Hepatocyte (in vitro differentiated cells): ENCODE data around the gene FARP1. TPM values are rescaled to one million over a fixed set of nuclear protein-coding genes. Genes with fewer than 3 reads are reported as not detected.

ENCODE experiments used
- DNase-seq: peaks from one replicate; pipeline ENCODE4 v3.0.0-alpha.2; 2016; ENCODE audit warnings: low spot score
- H2AFZ ChIP-seq: fragments of 200-600 bp; sonication (generic); 2 replicates; pipeline ENCODE4 v1.6.0; 2016; ENCODE audit warnings: antibody characterized with exemption, mild to moderate bottlenecking
- H3K27ac ChIP-seq: fragments of 200-600 bp; sonication (generic); 2 replicates; pipeline ENCODE4 v1.5.1; 2016; ENCODE audit warnings: mild to moderate bottlenecking
- H3K27me3 ChIP-seq: fragments of 200-600 bp; sonication (generic); 2 replicates; pipeline ENCODE4 v1.6.1; 2016
- H3K36me3 ChIP-seq: fragments of 200-600 bp; sonication (generic); replicated peaks from 2 replicates; pipeline ENCODE4 v1.5.1; 2016; ENCODE audit warnings: low read depth; ENCODE audit not compliant: insufficient read depth
- H3K4me1 ChIP-seq: fragments of 200-600 bp; sonication (generic); 2 replicates; pipeline ENCODE4 v1.5.1; 2016; ENCODE audit warnings: mild to moderate bottlenecking, moderate library complexity; ENCODE audit not compliant: insufficient read depth
- H3K4me2 ChIP-seq: fragments of 200-600 bp; sonication (generic); 2 replicates; pipeline ENCODE4 v1.6.0; 2016
- H3K4me3 ChIP-seq: fragments of 200-600 bp; sonication (generic); 2 replicates; pipeline ENCODE4 v1.5.1; 2016; ENCODE audit warnings: mild to moderate bottlenecking
- H3K79me2 ChIP-seq: fragments of 200-600 bp; sonication (generic); 2 replicates; pipeline ENCODE4 v1.6.0; 2017; ENCODE audit warnings: mild to moderate bottlenecking
- H3K9me2 ChIP-seq: fragments of 200-600 bp; sonication (generic); replicated peaks from 2 replicates; pipeline ENCODE4 v1.6.0; 2017; ENCODE audit warnings: mild to moderate bottlenecking; ENCODE audit not compliant: insufficient read depth
- H3K9me3 ChIP-seq: fragments of 200-600 bp; sonication (generic); 2 replicates; pipeline ENCODE4 v1.5.1; 2016; ENCODE audit warnings: low read depth, mild to moderate bottlenecking
- H4K20me1 ChIP-seq: fragments of 200-600 bp; sonication (generic); 2 replicates; pipeline ENCODE4 v1.6.0; 2016; ENCODE audit warnings: mild to moderate bottlenecking; ENCODE audit not compliant: insufficient read depth, poor library complexity, severe bottlenecking
- EZH2 ChIP-seq: fragments of 200-600 bp; sonication (generic); IDR thresholded peaks from 2 replicates; pipeline ENCODE4 v1.6.1; 2016; ENCODE audit warnings: antibody characterized with exemption, mild to moderate bottlenecking, borderline replicate concordance
- EZH2phosphoT487 ChIP-seq: fragments of 200-600 bp; sonication (generic); IDR thresholded peaks from one replicate; pipeline ENCODE4 v1.6.1; 2018; ENCODE audit warnings: antibody characterized with exemption, mild to moderate bottlenecking, low read depth, moderate library complexity; ENCODE audit not compliant: unreplicated experiment, severe bottlenecking
- WGBS: methylation state at CpG from one replicate; pipeline ENCODE4 v1.1.6; 2016; ENCODE audit warnings: low lambda C conversion rate; ENCODE audit errors: missing lambda C conversion rate; 5-methylcytosine and 5-hydroxymethylcytosine counted together
- polyA plus RNA-seq: library from polyadenylated mRNA; unstranded; fragments of >200 nt; fragmentation: Nextera tagmentation; extraction: Ambion mirVana; gene quantifications from 2 replicates; pipeline ENCODE4 v1.2.1, GENCODE V29; 2016
- total RNA-seq: library from RNA; depleted of rRNA; stranded (reverse); fragments of >200 nt; gene quantifications from 2 replicates; pipeline ENCODE4 v1.2.3, GENCODE V29; 2014
- TF ChIP-seq, protein P1 (sequence below): fragments of 200-600 bp; sonication (generic); IDR thresholded peaks from 2 replicates; pipeline ENCODE4 v1.5.1; 2016; ENCODE audit warnings: antibody characterized with exemption, mild to moderate bottlenecking; ENCODE audit not compliant: poor library complexity

The FARP1 gene
- total and polyA plus RNA-seq, 2 experiments from 2014 or later: 35.5 to 68.7 TPM

- Histone ChIP-seq H3K27ac (peak overlapping the region; percentile 39), H3K9me2 (no peaks in the 10 kb centered on the region), H3K79me2 (peaks cover 24% of the 10 kb centered on the region), H3K4me3 (no peak overlapping the region), H4K20me1 (no peaks in the 10 kb centered on the region), H3K4me1 (no peaks in the 10 kb centered on the region), H3K4me2 (no peak overlapping the region), H3K27me3 (no peaks in the 10 kb centered on the region), H3K36me3 (no peaks in the 10 kb centered on the region), H2AFZ (no peak overlapping the region), H3K9me3 (no peaks in the 10 kb centered on the region)
- TF ChIP-seq EZH2phosphoT487: no peak
- TF ChIP-seq EZH2: no peak
- TF ChIP-seq, protein P1, sequence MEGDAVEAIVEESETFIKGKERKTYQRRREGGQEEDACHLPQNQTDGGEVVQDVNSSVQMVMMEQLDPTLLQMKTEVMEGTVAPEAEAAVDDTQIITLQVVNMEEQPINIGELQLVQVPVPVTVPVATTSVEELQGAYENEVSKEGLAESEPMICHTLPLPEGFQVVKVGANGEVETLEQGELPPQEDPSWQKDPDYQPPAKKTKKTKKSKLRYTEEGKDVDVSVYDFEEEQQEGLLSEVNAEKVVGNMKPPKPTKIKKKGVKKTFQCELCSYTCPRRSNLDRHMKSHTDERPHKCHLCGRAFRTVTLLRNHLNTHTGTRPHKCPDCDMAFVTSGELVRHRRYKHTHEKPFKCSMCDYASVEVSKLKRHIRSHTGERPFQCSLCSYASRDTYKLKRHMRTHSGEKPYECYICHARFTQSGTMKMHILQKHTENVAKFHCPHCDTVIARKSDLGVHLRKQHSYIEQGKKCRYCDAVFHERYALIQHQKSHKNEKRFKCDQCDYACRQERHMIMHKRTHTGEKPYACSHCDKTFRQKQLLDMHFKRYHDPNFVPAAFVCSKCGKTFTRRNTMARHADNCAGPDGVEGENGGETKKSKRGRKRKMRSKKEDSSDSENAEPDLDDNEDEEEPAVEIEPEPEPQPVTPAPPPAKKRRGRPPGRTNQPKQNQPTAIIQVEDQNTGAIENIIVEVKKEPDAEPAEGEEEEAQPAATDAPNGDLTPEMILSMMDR: no peak
- DNase-seq: no peak
- WGBS: 77% methylated on average over 16 of the region's 16 CpGs
Observed at GRCh38 chr13:98348466-98349200, 205.7 kb downstream of the FARP1 start.

GRCh38 chr13:98349731-98350305 lies 206.9 kb downstream of the FARP1 start:
- no peak overlapping the region for H3K27ac ChIP-seq
- no peaks in the 10 kb centered on the region for H3K4me1 ChIP-seq
- H2AFZ ChIP-seq: no peak overlapping the region
- no peaks in the 10 kb centered on the region for H3K9me2 ChIP-seq
- no peaks in the 10 kb centered on the region for H3K36me3 ChIP-seq
- DNase-seq: peak; percentile 34
- no peaks in the 10 kb centered on the region for H4K20me1 ChIP-seq
- H3K4me2 ChIP-seq: no peak overlapping the region
- no peaks in the 10 kb centered on the region for H3K27me3 ChIP-seq
- peaks cover 21% of the 10 kb centered on the region for H3K79me2 ChIP-seq
- no peak overlapping the region for H3K4me3 ChIP-seq
- H3K9me3 ChIP-seq: no peaks in the 10 kb centered on the region
- 81% methylated on average over 11 of the region's 11 CpGs for WGBS
- TF ChIP-seq EZH2phosphoT487 (no peak), EZH2 (no peak)
- TF ChIP-seq, protein P1: peak; percentile 34

GRCh38 chr13:98350746-98351330 lies 207.9 kb downstream of the FARP1 start:
- Histone ChIP-seq H3K36me3 (no peaks in the 10 kb centered on the region), H3K27me3 (no peaks in the 10 kb centered on the region), H3K4me1 (no peaks in the 10 kb centered on the region), H3K27ac (no peak overlapping the region), H3K4me2 (no peak overlapping the region), H4K20me1 (peaks cover 2% of the 10 kb centered on the region), H3K9me2 (no peaks in the 10 kb centered on the region), H3K4me3 (no peak overlapping the region), H2AFZ (no peak overlapping the region), H3K79me2 (peaks cover 30% of the 10 kb centered on the region), H3K9me3 (no peaks in the 10 kb centered on the region)
- 96% methylated on average over 3 of the region's 9 CpGs for WGBS
- TF ChIP-seq, protein P1: no peak
- TF ChIP-seq EZH2phosphoT487: no peak
- no peak for TF ChIP-seq EZH2
- DNase-seq: no peak
